ENCODE measurements around the gene AP4M1. TPM values are rescaled to one million over a fixed set of nuclear protein-coding genes. Genes with fewer than 3 reads are reported as not detected.
"Not testable (repeated sequence)": the region's sequence is repeated elsewhere in the genome, so short reads cannot be mapped to it uniquely, and the experiment has no call there.

The AP4M1 gene
- total RNA-seq, 4 donors from 2014 or later: 5.0 to 52.0 (median 33.6) TPM

DNA sequence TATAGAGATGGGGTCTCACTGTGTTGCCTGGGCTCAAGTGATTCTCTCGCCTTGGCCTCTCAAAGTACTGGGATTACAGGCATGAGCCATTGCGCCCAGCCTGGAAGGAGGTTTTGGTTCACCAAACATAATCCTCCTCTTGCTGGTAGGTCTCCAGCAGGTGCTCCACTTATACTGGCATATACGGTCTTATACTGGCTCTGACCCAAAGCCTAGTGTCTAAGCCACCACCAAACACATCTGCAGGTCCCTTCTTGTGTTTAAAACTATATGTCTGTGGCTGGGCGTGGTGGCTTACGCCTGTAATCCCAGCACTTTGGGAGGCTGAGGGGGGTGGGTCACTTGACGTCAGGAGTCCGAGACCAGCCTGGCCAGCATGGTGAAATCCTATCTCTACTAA lies 30.7 kb downstream of the AP4M1 start:
- Histone ChIP-seq H3K4me1 (peaks cover 0 to 3% of the 10 kb centered on the region in 2 donors), H3K9me3 (no peaks in the 10 kb centered on the region), H3K4me3 (no peak overlapping the region), H3K36me3 (no peaks in the 10 kb centered on the region), H3K27me3 (no peaks in the 10 kb centered on the region), H3K27ac (no peak overlapping the region)
- no peak for TF ChIP-seq POLR2A (IDR thresholded peaks at IDR 0.05)
- TF ChIP-seq, protein P1, sequence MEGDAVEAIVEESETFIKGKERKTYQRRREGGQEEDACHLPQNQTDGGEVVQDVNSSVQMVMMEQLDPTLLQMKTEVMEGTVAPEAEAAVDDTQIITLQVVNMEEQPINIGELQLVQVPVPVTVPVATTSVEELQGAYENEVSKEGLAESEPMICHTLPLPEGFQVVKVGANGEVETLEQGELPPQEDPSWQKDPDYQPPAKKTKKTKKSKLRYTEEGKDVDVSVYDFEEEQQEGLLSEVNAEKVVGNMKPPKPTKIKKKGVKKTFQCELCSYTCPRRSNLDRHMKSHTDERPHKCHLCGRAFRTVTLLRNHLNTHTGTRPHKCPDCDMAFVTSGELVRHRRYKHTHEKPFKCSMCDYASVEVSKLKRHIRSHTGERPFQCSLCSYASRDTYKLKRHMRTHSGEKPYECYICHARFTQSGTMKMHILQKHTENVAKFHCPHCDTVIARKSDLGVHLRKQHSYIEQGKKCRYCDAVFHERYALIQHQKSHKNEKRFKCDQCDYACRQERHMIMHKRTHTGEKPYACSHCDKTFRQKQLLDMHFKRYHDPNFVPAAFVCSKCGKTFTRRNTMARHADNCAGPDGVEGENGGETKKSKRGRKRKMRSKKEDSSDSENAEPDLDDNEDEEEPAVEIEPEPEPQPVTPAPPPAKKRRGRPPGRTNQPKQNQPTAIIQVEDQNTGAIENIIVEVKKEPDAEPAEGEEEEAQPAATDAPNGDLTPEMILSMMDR (IDR thresholded peaks at IDR 0.05): no peak
- no peak for DNase-seq
- intact Hi-C loops (cut with DNase I; ENCODE audit: low total_unique reads): no loop called here

DNA sequence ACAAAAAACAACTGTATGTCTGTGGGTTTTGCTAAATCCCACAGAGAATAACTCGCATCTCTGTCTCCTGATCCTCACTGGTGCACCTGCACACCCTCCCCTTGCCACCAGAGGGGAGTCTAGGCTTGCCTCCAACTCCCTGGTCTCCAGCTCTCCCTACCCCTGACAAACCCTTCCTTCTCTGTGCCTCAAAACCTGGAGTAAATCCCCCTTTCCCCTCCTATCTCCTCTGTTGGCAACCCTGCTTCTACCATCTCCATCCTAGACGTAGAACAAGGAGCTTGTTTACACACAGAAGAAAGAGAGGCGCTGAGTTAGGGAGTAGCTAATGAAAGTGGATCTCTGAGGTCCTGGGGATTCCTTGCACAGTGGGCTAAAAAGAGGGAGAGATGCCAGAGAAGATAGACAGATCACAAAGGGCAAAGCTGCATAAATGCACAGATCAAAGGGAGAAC lies 31.3 kb downstream of the AP4M1 start:
- Histone ChIP-seq H3K36me3 (no peaks in the 10 kb centered on the region), H3K27me3 (no peaks in the 10 kb centered on the region), H3K4me1 (peaks cover 0 to 3% of the 10 kb centered on the region in 2 donors), H3K27ac (no peak overlapping the region), H3K9me3 (no peaks in the 10 kb centered on the region), H3K4me3 (no peak overlapping the region)
- intact Hi-C loops (cut with DNase I; ENCODE audit: low total_unique reads): no loop called here
- no peak for TF ChIP-seq POLR2A (IDR thresholded peaks at IDR 0.05)
- TF ChIP-seq, protein P1 (IDR thresholded peaks at IDR 0.05): peak; percentile 64 to 85 (median 73)
- peak; percentile 53 to 58 for DNase-seq

DNA sequence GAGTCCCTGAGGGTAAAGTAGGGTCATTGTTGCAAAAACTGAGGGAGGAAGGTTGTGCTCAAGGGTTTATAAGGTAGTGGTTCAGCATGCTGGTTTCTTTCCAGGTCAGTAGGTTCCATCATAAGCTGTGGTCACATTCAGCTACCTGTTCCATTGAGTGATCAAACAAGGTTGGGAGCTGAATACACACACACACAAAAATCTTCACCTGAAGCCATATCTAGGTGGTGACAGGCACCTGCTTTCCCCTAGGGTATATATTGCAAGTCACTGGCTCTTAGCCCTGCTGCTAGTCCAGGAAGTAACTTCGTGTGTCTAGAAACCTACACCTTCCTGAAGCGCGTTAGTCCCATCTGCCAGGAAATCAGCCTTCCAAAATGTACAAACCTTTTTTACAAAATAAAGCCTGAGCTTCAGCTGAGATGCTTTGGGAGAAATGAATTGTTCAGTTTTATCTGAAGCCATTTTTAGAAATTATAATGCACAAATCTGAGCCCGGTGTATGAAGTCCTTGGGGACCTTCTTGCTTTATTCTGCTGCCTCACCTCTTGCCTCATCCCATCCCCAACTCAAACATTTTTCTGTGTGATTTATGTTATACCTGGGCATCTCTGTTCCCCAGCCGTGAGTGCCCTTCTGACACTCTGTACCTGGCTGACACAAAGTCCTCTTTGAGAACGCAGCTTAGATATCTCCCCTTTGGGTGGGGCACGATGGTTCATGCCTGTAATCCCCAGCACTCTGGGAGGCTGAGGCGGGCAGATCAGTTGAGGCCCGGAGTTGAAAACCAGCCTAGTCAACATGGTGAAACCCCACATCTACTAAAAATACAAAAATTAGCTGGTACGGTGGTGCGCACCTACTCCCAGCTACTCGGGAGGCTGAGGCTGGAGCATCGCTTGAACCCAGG lies 36.7 kb downstream of the AP4M1 start:
- DNase-seq: no peak
- Histone ChIP-seq H3K4me3 (no peak overlapping the region), H3K4me1 (no peaks in the 10 kb centered on the region), H3K27me3 (no peaks in the 10 kb centered on the region), H3K9me3 (no peaks in the 10 kb centered on the region), H3K36me3 (no peaks in the 10 kb centered on the region), H3K27ac (no peak overlapping the region)
- intact Hi-C loops (cut with DNase I; ENCODE audit: low total_unique reads): no loop called here
- TF ChIP-seq, protein P1 (IDR thresholded peaks at IDR 0.05): no peak
- TF ChIP-seq POLR2A (IDR thresholded peaks at IDR 0.05): no peak

DNA sequence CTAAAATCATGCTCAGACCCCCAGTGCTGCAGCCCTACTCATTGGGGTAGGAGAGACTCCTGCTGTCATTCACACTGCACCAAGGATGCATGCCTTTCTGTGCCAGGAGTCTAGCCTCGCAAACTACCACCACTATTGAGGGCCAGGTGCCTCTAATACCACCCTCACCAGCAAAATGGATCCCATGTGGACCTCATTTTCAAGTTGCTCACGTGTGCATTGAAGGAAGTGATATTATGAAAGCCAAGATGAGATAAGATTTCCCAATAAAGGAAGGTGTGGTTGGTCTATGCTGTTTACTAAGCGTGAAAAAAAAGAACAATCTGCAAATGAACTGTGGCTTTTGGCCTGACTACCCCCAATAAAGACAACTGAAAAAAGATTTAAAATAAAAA lies 40.1 kb downstream of the AP4M1 start:
- H3K27ac ChIP-seq: no peak overlapping the region
- TF ChIP-seq, protein P1 (IDR thresholded peaks at IDR 0.05): no peak
- TF ChIP-seq POLR2A (IDR thresholded peaks at IDR 0.05): no peak
- no peaks in the 10 kb centered on the region for H3K27me3 ChIP-seq
- no peak overlapping the region for H3K4me3 ChIP-seq
- intact Hi-C loops (cut with DNase I; ENCODE audit: low total_unique reads): no loop called here
- no peaks in the 10 kb centered on the region for H3K4me1 ChIP-seq
- H3K9me3 ChIP-seq: no peaks in the 10 kb centered on the region
- no peaks in the 10 kb centered on the region for H3K36me3 ChIP-seq
- DNase-seq: no peak

DNA sequence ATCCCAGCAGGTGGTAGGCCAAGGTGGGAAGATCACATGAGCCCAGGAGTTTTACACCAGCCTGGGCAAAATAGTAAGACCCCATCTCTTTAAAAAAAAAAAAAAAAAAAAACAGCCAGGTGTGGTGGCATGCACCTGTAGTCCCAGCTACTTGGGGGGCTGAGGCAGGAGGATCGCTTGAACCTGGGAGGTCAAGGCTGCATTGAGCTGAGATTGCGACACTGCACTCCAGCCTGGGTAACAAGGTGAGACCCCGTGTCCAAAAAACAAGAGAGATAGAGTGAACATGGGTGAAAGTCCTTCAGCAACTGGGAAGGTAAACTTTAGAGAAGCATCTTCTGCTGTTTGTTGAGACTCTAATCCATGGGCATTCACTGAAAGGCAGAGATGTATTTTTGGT lies 41.0 kb downstream of the AP4M1 start:
- no peak for TF ChIP-seq POLR2A (IDR thresholded peaks at IDR 0.05)
- TF ChIP-seq, protein P1 (IDR thresholded peaks at IDR 0.05): no peak
- Histone ChIP-seq H3K27me3 (no peaks in the 10 kb centered on the region), H3K27ac (no peak overlapping the region), H3K9me3 (no peaks in the 10 kb centered on the region), H3K36me3 (no peaks in the 10 kb centered on the region), H3K4me1 (no peaks in the 10 kb centered on the region), H3K4me3 (no peak overlapping the region)
- intact Hi-C loops (cut with DNase I; ENCODE audit: low total_unique reads): no loop called here
- DNase-seq: no peak

DNA sequence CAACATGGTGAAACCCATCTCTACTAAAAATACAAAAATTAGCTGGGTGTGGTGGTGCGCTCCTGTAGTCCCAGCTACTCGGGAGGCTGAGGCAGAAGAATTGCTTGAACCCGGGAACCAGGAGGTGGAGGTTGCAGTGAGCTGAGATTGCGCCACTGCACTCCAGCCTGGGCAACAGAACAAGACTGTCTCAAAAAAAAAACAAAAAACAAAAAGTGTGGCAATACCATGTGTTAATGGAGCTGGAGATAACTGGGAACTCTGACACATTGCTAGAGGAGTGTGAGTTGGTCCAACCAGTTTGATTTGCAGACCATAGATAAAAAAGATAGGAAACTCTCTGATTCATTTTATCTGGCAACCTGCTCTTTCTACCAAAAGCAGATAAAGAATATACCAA lies 44.9 kb downstream of the AP4M1 start:
- H3K27me3 ChIP-seq; intact Hi-C loops (cut with DNase I; ENCODE audit: low total_unique reads); H3K36me3 ChIP-seq; H3K27ac ChIP-seq; H3K4me3 ChIP-seq; DNase-seq; H3K9me3 ChIP-seq: not testable (repeated sequence)
- H3K4me1 ChIP-seq: peaks cover 0 to 11% of the 10 kb centered on the region in 2 donors

All from uterus (tissue), 4 donors.